ENCODE data around the gene HSPA12A. TPM values are rescaled to one million over a fixed set of nuclear protein-coding genes. Genes with fewer than 3 reads are reported as not detected.

Gene HSPA12A
- total RNA-seq, 1 donor from 2014 or later, result 7.9 TPM

DNA sequence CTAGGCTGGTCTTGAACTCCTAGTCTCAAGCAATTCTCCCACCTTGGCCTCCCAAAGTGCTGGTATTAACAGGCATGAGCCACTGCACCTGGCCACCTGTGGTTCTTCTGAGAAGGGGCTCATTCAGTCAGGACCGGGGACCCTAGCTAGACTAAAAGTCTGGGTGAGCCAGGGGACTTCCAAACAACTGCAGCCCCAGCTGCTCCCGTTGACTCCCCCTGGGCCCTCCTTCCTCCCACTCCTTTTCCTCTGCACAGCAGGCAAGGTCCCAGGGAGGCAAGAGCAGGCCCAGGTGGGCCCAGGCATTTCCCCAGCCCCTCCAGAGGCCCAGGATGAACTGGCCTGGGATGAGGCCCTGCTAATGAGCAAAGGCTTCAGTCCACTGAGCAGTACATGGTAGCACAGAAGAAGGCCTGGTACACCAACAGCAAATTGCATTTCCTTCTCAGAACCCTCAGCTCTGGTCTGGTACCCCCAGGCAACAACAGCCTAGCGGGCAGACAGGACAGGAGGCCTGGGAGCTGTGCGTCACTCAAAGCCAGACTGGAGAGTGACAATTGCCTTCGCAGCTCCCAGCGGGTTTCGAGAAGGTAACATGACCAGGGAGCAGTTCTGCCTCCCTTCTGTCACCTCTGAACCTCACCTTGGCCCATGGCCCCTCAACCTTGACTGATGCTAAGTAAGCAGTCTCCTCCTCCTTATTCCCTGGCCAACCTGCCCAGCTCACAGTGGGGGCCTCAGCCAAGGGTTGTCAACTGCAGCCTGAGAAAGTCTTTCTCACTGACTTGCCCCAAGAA is 30.7 kb upstream of the HSPA12A start:
- no peak overlapping the region for H3K4me2 ChIP-seq (ENCODE audit: low read length)
- DNase-seq (ENCODE audit: low read depth) (no peak), FAIRE-seq (no peak)
- Mint-ChIP-seq H3K9me3 (ENCODE audit: unreplicated experiment) (no peaks in the 10 kb centered on the region), H3K36me3 (ENCODE audit: low read depth, unreplicated experiment) (peaks cover 2% of the 10 kb centered on the region), H3K4me1 (ENCODE audit: low read depth, unreplicated experiment) (peaks cover 30% of the 10 kb centered on the region), H3K4me3 (ENCODE audit: unreplicated experiment) (no peak overlapping the region), H3K27ac (ENCODE audit: unreplicated experiment) (no peak overlapping the region), H3K27me3 (ENCODE audit: low read depth, unreplicated experiment) (peaks cover 6% of the 10 kb centered on the region)
- H4K20me1 ChIP-seq (ENCODE audit: insufficient read depth, low read length), result no peaks in the 10 kb centered on the region
- H3K36me3 ChIP-seq (ENCODE audit: insufficient read depth, low read length), result no peaks in the 10 kb centered on the region
- H3K27ac ChIP-seq (ENCODE audit: low read depth, low read length), result no peak overlapping the region
- no peak for TF ChIP-seq EZH2 (IDR thresholded peaks at IDR 0.05; ENCODE audit: insufficient read depth, low read length)
- TF ChIP-seq, protein P1, sequence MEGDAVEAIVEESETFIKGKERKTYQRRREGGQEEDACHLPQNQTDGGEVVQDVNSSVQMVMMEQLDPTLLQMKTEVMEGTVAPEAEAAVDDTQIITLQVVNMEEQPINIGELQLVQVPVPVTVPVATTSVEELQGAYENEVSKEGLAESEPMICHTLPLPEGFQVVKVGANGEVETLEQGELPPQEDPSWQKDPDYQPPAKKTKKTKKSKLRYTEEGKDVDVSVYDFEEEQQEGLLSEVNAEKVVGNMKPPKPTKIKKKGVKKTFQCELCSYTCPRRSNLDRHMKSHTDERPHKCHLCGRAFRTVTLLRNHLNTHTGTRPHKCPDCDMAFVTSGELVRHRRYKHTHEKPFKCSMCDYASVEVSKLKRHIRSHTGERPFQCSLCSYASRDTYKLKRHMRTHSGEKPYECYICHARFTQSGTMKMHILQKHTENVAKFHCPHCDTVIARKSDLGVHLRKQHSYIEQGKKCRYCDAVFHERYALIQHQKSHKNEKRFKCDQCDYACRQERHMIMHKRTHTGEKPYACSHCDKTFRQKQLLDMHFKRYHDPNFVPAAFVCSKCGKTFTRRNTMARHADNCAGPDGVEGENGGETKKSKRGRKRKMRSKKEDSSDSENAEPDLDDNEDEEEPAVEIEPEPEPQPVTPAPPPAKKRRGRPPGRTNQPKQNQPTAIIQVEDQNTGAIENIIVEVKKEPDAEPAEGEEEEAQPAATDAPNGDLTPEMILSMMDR (IDR thresholded peaks at IDR 0.05; ENCODE audit: insufficient read depth, low read depth, low read length), result no peak
- H3K9me3 ChIP-seq (ENCODE audit: insufficient read depth, low read depth, low read length), result no peaks in the 10 kb centered on the region
- no peak overlapping the region for H2AFZ ChIP-seq (ENCODE audit: low read depth, low read length)
- H3K79me2 ChIP-seq (ENCODE audit: insufficient read depth, low read length), result no peaks in the 10 kb centered on the region
- peaks cover 15% of the 10 kb centered on the region for H3K4me1 ChIP-seq (ENCODE audit: insufficient read depth, low read length)
- no peak overlapping the region for H3K9ac ChIP-seq (ENCODE audit: low read length)
- no peaks in the 10 kb centered on the region for H3K27me3 ChIP-seq (ENCODE audit: insufficient read depth, low read length)
- no peak overlapping the region for H3K4me3 ChIP-seq (ENCODE audit: insufficient read depth, low read depth, low read length)

DNA sequence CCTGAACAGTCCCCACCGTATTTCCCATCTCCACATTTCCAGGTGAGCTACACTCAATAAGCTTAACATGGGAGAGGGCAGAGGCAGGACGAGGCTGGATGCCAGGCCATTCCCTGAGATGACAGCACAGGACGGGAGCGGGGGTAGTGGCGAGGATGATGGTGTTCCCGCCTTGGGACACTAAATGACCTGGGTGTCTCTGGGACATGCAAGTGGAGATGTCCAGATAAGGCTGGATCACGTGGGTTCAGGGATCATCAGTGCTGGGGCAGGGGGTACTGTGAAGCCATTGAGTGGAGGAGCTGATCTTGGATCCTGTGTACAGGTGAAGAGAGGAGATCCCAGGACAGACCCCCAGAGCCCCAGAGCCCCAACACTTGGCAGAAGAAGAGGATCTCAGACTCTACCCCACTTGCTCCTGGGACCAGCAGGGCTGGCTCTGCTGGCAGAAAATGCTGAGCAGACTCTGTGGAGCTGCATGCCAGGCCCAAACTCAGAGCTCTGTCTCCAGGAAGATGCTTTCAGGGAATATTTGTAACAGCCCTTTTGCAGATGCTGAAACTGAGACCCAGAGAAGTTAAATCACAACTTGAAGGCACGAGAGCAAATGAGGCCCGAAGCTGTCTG is 29.7 kb upstream of the HSPA12A start:
- Mint-ChIP-seq H3K4me3 (ENCODE audit: unreplicated experiment) (no peak overlapping the region), H3K27ac (ENCODE audit: unreplicated experiment) (peak overlapping the region; percentile 62), H3K36me3 (ENCODE audit: low read depth, unreplicated experiment) (peaks cover 2% of the 10 kb centered on the region), H3K27me3 (ENCODE audit: low read depth, unreplicated experiment) (peaks cover 6% of the 10 kb centered on the region), H3K9me3 (ENCODE audit: unreplicated experiment) (no peaks in the 10 kb centered on the region), H3K4me1 (ENCODE audit: low read depth, unreplicated experiment) (peaks cover 35% of the 10 kb centered on the region)
- Histone ChIP-seq H3K27ac (ENCODE audit: low read depth, low read length) (no peak overlapping the region), H3K9ac (ENCODE audit: low read length) (no peak overlapping the region), H3K4me1 (ENCODE audit: insufficient read depth, low read length) (peaks cover 15% of the 10 kb centered on the region), H3K4me3 (ENCODE audit: insufficient read depth, low read depth, low read length) (no peak overlapping the region), H4K20me1 (ENCODE audit: insufficient read depth, low read length) (no peaks in the 10 kb centered on the region), H3K79me2 (ENCODE audit: insufficient read depth, low read length) (no peaks in the 10 kb centered on the region), H3K9me3 (ENCODE audit: insufficient read depth, low read depth, low read length) (no peaks in the 10 kb centered on the region), H3K4me2 (ENCODE audit: low read length) (peak overlapping the region; percentile 50), H2AFZ (ENCODE audit: low read depth, low read length) (peak overlapping the region; percentile 1), H3K27me3 (ENCODE audit: insufficient read depth, low read length) (no peaks in the 10 kb centered on the region), H3K36me3 (ENCODE audit: insufficient read depth, low read length) (no peaks in the 10 kb centered on the region)
- TF ChIP-seq, protein P1 (IDR thresholded peaks at IDR 0.05; ENCODE audit: insufficient read depth, low read depth, low read length), result no peak
- no peak for TF ChIP-seq EZH2 (IDR thresholded peaks at IDR 0.05; ENCODE audit: insufficient read depth, low read length)
- DNase-seq (ENCODE audit: low read depth) (no peak), FAIRE-seq (no peak)
